ENCODE results near the gene RGS6. TPM values are rescaled to one million over a fixed set of nuclear protein-coding genes. Genes with fewer than 3 reads are reported as not detected.

The RGS6 gene
- total and polyA plus RNA-seq, 2 of the 4 experiments (the other 2 are of a cell fraction), result not detected

DNA sequence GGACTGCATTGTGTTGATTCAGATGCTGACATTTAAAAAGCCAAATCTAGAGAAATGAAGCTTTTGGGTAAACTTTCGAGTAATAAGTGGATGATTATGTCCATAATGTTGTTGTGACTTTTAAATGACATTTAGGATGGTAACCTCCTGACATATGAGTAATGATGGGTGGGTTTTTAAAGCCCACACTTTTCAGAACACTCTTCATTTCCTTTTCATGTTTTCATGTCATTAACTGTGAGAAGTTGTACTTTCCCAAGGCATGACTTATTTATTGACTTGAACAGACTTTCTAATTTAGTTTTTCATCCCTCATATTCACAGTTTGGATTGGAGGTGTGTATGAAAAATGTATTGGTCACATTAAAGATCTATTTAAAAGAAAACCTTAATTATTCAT is 35.5 kb downstream of the RGS6 start:
- intact Hi-C loops (cut with micrococcal nuclease), result no loop called here
- Histone ChIP-seq H3K18ac (ENCODE audit: low read depth, low read length) (no peak overlapping the region), H2BK15ac (ENCODE audit: low read depth, low read length) (no peak overlapping the region), H2AK5ac (ENCODE audit: low read depth, low read length) (no peak overlapping the region), H3K14ac (replicated peaks; ENCODE audit: low read depth, low read length) (no peak overlapping the region), H3K4ac (ENCODE audit: low read depth, low read length) (no peak overlapping the region), H2AK9ac (replicated peaks; ENCODE audit: low read depth, low read length, poor library complexity) (no peak overlapping the region), H4K8ac (ENCODE audit: low read depth in 2 of 2, low read length in 2 of 2) (no peak overlapping the region), H3K9ac (ENCODE audit: low read depth, low read length) (no peak overlapping the region), H2BK120ac (ENCODE audit: low read depth, low read length) (no peak overlapping the region), H3K4me3 (ENCODE audit: insufficient read depth, low read depth, low read length) (no peak overlapping the region), H3K56ac (ENCODE audit: extremely low read depth, insufficient read depth, low read length) (no peak overlapping the region), H3K4me2 (ENCODE audit: low read depth, low read length) (no peak overlapping the region), H2AFZ (replicated peaks; ENCODE audit: low read length, poor library complexity) (no peak overlapping the region), H2BK20ac (ENCODE audit: low read depth, low read length) (no peak overlapping the region), H3K27ac (ENCODE audit: insufficient read depth, low read length) (no peak overlapping the region), H3K9me3 (ENCODE audit: control insufficient read depth, insufficient read depth, low read length) (no peaks in the 10 kb centered on the region), H3K79me1 (ENCODE audit: low read depth in 1 of 2, low read length in 2 of 2) (no peaks in the 10 kb centered on the region), H4K5ac (ENCODE audit: low read depth, low read length) (no peak overlapping the region), H2BK5ac (ENCODE audit: low read depth, low read length, poor library complexity, severe bottlenecking) (no peak overlapping the region), H4K20me1 (ENCODE audit: insufficient read depth, low read length) (no peaks in the 10 kb centered on the region), H3K27me3 (ENCODE audit: control insufficient read depth, insufficient read depth, low read length) (no peaks in the 10 kb centered on the region), H3K36me3 (ENCODE audit: control insufficient read depth, insufficient read depth, low read length) (no peaks in the 10 kb centered on the region), H3K23ac (ENCODE audit: low read depth, low read length) (no peak overlapping the region), H3K4me1 (ENCODE audit: control insufficient read depth, insufficient read depth, low read length) (no peaks in the 10 kb centered on the region), H3K9me1 (ENCODE audit: insufficient read depth, low read length) (no peaks in the 10 kb centered on the region), H4K91ac (ENCODE audit: insufficient read depth, low read depth, low read length) (no peak overlapping the region)
- ATAC-seq (ENCODE audit: low read depth) (no peak), DNase-seq (no peak)
- dilution Hi-C loops (cut with HindIII; ENCODE audit: low sequenced_read_pairs, unreplicated experiment), result no loop called here
- in situ Hi-C loops (cut with MboI; ENCODE audit: low sequenced_read_pairs), result no loop called here
- POLR2A ChIA-PET (ENCODE audit: unreplicated experiment), result no interaction called here
- no CpG with 5 or more reads among the region's 1 CpG for WGBS, 2 experiments (ENCODE audit: extremely low coverage in 2 of 2, insufficient read length in 1 of 2)
- CTCF ChIA-PET, result no interaction called here
- no TSS peak for BruUV-seq (replicated peaks)
- TF ChIP-seq RCOR1 (IDR thresholded peaks at IDR 0.05; ENCODE audit: insufficient replicate concordance, low read length) (no peak), MAZ (IDR thresholded peaks at IDR 0.05; ENCODE audit: borderline replicate concordance, low read depth, low read length) (no peak), POLR2A (IDR thresholded peaks at IDR 0.05; ENCODE audit: low read depth, low read length) (no peak), CEBPB (IDR thresholded peaks at IDR 0.05; ENCODE audit: low read depth, low read length) (no peak), RAD21 (IDR thresholded peaks at IDR 0.05; ENCODE audit: low read length) (no peak), FOS (IDR thresholded peaks at IDR 0.05; ENCODE audit: low read depth, low read length) (no peak), SMC3 (IDR thresholded peaks at IDR 0.05; ENCODE audit: low read depth, low read length) (no peak), RFX5 (IDR thresholded peaks at IDR 0.05; ENCODE audit: low read depth, low read length) (no peak), CHD1 (IDR thresholded peaks at IDR 0.05; ENCODE audit: low read depth, low read length) (no peak), BHLHE40 (IDR thresholded peaks at IDR 0.05; ENCODE audit: low read depth, low read length) (no peak), MXI1 (IDR thresholded peaks at IDR 0.05; ENCODE audit: borderline replicate concordance, low read depth, low read length) (no peak)
- TF ChIP-seq, protein P1, sequence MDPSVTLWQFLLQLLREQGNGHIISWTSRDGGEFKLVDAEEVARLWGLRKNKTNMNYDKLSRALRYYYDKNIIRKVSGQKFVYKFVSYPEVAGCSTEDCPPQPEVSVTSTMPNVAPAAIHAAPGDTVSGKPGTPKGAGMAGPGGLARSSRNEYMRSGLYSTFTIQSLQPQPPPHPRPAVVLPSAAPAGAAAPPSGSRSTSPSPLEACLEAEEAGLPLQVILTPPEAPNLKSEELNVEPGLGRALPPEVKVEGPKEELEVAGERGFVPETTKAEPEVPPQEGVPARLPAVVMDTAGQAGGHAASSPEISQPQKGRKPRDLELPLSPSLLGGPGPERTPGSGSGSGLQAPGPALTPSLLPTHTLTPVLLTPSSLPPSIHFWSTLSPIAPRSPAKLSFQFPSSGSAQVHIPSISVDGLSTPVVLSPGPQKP (IDR thresholded peaks at IDR 0.05; ENCODE audit: borderline replicate concordance, low read depth, low read length), result no peak
- TF ChIP-seq, protein P2, sequence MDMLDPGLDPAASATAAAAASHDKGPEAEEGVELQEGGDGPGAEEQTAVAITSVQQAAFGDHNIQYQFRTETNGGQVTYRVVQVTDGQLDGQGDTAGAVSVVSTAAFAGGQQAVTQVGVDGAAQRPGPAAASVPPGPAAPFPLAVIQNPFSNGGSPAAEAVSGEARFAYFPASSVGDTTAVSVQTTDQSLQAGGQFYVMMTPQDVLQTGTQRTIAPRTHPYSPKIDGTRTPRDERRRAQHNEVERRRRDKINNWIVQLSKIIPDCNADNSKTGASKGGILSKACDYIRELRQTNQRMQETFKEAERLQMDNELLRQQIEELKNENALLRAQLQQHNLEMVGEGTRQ (IDR thresholded peaks at IDR 0.05; ENCODE audit: low read depth, low read length), result no peak
- TF ChIP-seq, protein P3, sequence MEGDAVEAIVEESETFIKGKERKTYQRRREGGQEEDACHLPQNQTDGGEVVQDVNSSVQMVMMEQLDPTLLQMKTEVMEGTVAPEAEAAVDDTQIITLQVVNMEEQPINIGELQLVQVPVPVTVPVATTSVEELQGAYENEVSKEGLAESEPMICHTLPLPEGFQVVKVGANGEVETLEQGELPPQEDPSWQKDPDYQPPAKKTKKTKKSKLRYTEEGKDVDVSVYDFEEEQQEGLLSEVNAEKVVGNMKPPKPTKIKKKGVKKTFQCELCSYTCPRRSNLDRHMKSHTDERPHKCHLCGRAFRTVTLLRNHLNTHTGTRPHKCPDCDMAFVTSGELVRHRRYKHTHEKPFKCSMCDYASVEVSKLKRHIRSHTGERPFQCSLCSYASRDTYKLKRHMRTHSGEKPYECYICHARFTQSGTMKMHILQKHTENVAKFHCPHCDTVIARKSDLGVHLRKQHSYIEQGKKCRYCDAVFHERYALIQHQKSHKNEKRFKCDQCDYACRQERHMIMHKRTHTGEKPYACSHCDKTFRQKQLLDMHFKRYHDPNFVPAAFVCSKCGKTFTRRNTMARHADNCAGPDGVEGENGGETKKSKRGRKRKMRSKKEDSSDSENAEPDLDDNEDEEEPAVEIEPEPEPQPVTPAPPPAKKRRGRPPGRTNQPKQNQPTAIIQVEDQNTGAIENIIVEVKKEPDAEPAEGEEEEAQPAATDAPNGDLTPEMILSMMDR (conservative IDR thresholded peaks at IDR 0.05; ENCODE audit: low read depth, low read length), result no peak
